Natural killer cell (primary cell): ENCODE results near the gene ADRA1B. TPM values are rescaled to one million over a fixed set of nuclear protein-coding genes. Genes with fewer than 3 reads are reported as not detected.

Experiments used
- ATAC-seq, 3 donors: fragments of 150-1000 bp in 2 of 3; fragments of 200-7000 bp in 1 of 3; cut with Tn5 transposase; 1 replicate in 1 of 3; 2 replicates in 2 of 3; pipeline ENCODE4 v1.10.0; 2021; ENCODE audit warnings: mild to moderate bottlenecking in 2 of 3, moderate library complexity in 2 of 3
- DNase-seq, 2 donors: peaks; one replicate each; pipeline versions ENCODE4 v3.0.0 to v3.0.0-alpha.2; 2013 to 2021; ENCODE audit warnings: mixed read lengths in 1 of 2
- H3K27ac ChIP-seq: one replicate; pipeline ENCODE4 v1.5.1; 2013; ENCODE audit warnings: mild to moderate bottlenecking, low read length
- H3K27me3 ChIP-seq: one replicate; pipeline ENCODE4 v1.6.1; 2013; ENCODE audit warnings: low read length; ENCODE audit not compliant: control insufficient read depth, insufficient read depth
- H3K36me3 ChIP-seq: one replicate; pipeline ENCODE4 v1.6.1; 2013; ENCODE audit warnings: low read length; ENCODE audit not compliant: control insufficient read depth, insufficient read depth
- H3K4me1 ChIP-seq: one replicate; pipeline ENCODE4 v1.6.1; 2013; ENCODE audit warnings: low read length; ENCODE audit not compliant: control insufficient read depth, insufficient read depth
- H3K4me3 ChIP-seq: one replicate; pipeline ENCODE4 v1.5.1; 2013; ENCODE audit warnings: low read length
- H3K9me3 ChIP-seq: one replicate; pipeline ENCODE4 v1.6.1; 2013; ENCODE audit warnings: low read length; ENCODE audit not compliant: control insufficient read depth, insufficient read depth
- H3K27ac Mint-ChIP-seq, 2 donors: one replicate each; pipeline ENCODE4 v1.8.0; 2022; ENCODE audit warnings: mild to moderate bottlenecking in 2 of 2, mixed read lengths in 2 of 2, moderate library complexity in 1 of 2
- H3K27me3 Mint-ChIP-seq, 2 donors: one replicate each; pipeline ENCODE4 v1.8.0; 2022; ENCODE audit warnings: low read depth in 2 of 2, mixed read lengths in 2 of 2
- H3K36me3 Mint-ChIP-seq: one replicate; pipeline ENCODE4 v1.8.0; 2022; ENCODE audit warnings: mixed read lengths
- H3K4me1 Mint-ChIP-seq, 2 donors: one replicate each; pipeline ENCODE4 v1.8.0; 2022; ENCODE audit warnings: mixed read lengths in 2 of 2
- H3K4me3 Mint-ChIP-seq: one replicate; pipeline ENCODE4 v1.8.0; 2022; ENCODE audit warnings: mild to moderate bottlenecking, moderate library complexity, mixed read lengths
- H3K9me3 Mint-ChIP-seq, 2 donors: one replicate each; pipeline ENCODE4 v1.8.0; 2022; ENCODE audit warnings: mixed read lengths in 2 of 2
- CTCF ChIP-seq: fragments of 200-600 bp; IDR thresholded peaks from one replicate; pipeline ENCODE4 v1.8.0; 2022; ENCODE audit warnings: antibody characterized with exemption
- WGBS: methylation state at CpG from one replicate; pipeline ENCODE4 v1.1.7; 2013; ENCODE audit warnings: missing lambda C conversion rate; ENCODE audit not compliant: insufficient coverage; 5-methylcytosine and 5-hydroxymethylcytosine counted together
- intact Hi-C: fragments of 100-400 bp; cut with micrococcal nuclease; formaldehyde crosslinking; loops from one replicate; pipeline ENCODE4 v1.14.2; 2022
- total RNA-seq, 4 donors: library from RNA; stranded (reverse); fragments of 120-200 nt in 1 of 4; gene quantifications; one replicate each; pipeline versions ENCODE4 v1.2.3 to v1.2.4, GENCODE V29; 2013 to 2022

Gene ADRA1B
- total RNA-seq, 3 donors from 2014 or later (not counting 1 experiment from before 2014, with no cell fraction given), result not detected

GRCh38 chr5:159947708-159948358 is 31.6 kb downstream of the ADRA1B start:
- no peaks in the 10 kb centered on the region for H3K36me3 ChIP-seq
- intact Hi-C loops, result no loop called here
- no peak overlapping the region for H3K4me3 Mint-ChIP-seq
- H3K27me3 ChIP-seq, result no peaks in the 10 kb centered on the region
- H3K27me3 Mint-ChIP-seq, result peaks cover 19 to 40% of the 10 kb centered on the region in 2 donors
- H3K9me3 Mint-ChIP-seq, result no peaks in the 10 kb centered on the region
- H3K4me3 ChIP-seq, result no peak overlapping the region
- no peak overlapping the region for H3K27ac ChIP-seq
- H3K9me3 ChIP-seq, result no peaks in the 10 kb centered on the region
- H3K4me1 ChIP-seq, result no peaks in the 10 kb centered on the region
- no peak for TF ChIP-seq CTCF
- 84% methylated on average over 9 of the region's 9 CpGs for WGBS
- H3K36me3 Mint-ChIP-seq, result no peaks in the 10 kb centered on the region
- DNase-seq (no peak), ATAC-seq (no peak)
- no peaks in the 10 kb centered on the region for H3K4me1 Mint-ChIP-seq
- H3K27ac Mint-ChIP-seq, result no peak overlapping the region

- H3K4me1 ChIP-seq, result no peaks in the 10 kb centered on the region
- DNase-seq (peak in 1 of 2 donors; percentile 7), ATAC-seq (no peak)
- intact Hi-C loops, result no loop called here
- H3K9me3 ChIP-seq, result no peaks in the 10 kb centered on the region
- Mint-ChIP-seq H3K9me3 (no peaks in the 10 kb centered on the region), H3K27ac (no peak overlapping the region), H3K4me1 (no peaks in the 10 kb centered on the region), H3K27me3 (peaks cover 13 to 29% of the 10 kb centered on the region in 2 donors), H3K4me3 (no peak overlapping the region), H3K36me3 (no peaks in the 10 kb centered on the region)
- no peaks in the 10 kb centered on the region for H3K27me3 ChIP-seq
- no peak overlapping the region for H3K4me3 ChIP-seq
- TF ChIP-seq CTCF, result no peak
- no peaks in the 10 kb centered on the region for H3K36me3 ChIP-seq
- WGBS, result 52% methylated on average over 9 of the region's 10 CpGs
- H3K27ac ChIP-seq, result no peak overlapping the region
These were observed 35.1 kb downstream of the ADRA1B start for GRCh38 chr5:159951387-159951786.

GRCh38 chr5:159951834-159952233 is 35.6 kb downstream of the ADRA1B start:
- no peak for ATAC-seq
- Histone ChIP-seq H3K9me3 (no peaks in the 10 kb centered on the region), H3K36me3 (no peaks in the 10 kb centered on the region), H3K4me3 (no peak overlapping the region), H3K4me1 (no peaks in the 10 kb centered on the region), H3K27ac (no peak overlapping the region), H3K27me3 (no peaks in the 10 kb centered on the region)
- no peak for TF ChIP-seq CTCF
- intact Hi-C loops, result no loop called here
- Mint-ChIP-seq H3K4me3 (no peak overlapping the region), H3K36me3 (no peaks in the 10 kb centered on the region), H3K4me1 (no peaks in the 10 kb centered on the region), H3K27me3 (peaks cover 13 to 29% of the 10 kb centered on the region in 2 donors), H3K27ac (no peak overlapping the region), H3K9me3 (no peaks in the 10 kb centered on the region)
- WGBS, result 73% methylated on average over 2 of the region's 3 CpGs
- no peak for DNase-seq

GRCh38 chr5:159953609-159954008 is 37.3 kb downstream of the ADRA1B start:
- intact Hi-C loops, result no loop called here
- no peaks in the 10 kb centered on the region for H3K27me3 ChIP-seq
- Mint-ChIP-seq H3K36me3 (no peaks in the 10 kb centered on the region), H3K27ac (no peak overlapping the region), H3K4me3 (no peak overlapping the region), H3K27me3 (peaks cover 12 to 24% of the 10 kb centered on the region in 2 donors), H3K9me3 (no peaks in the 10 kb centered on the region), H3K4me1 (no peaks in the 10 kb centered on the region)
- no peaks in the 10 kb centered on the region for H3K4me1 ChIP-seq
- TF ChIP-seq CTCF, result no peak
- no peak overlapping the region for H3K4me3 ChIP-seq
- no peaks in the 10 kb centered on the region for H3K36me3 ChIP-seq
- 82% methylated on average over 3 of the region's 3 CpGs for WGBS
- H3K9me3 ChIP-seq, result no peaks in the 10 kb centered on the region
- H3K27ac ChIP-seq, result no peak overlapping the region
- ATAC-seq (no peak), DNase-seq (no peak)
